Chondrocyte (in vitro differentiated cells): ENCODE measurements around the gene ILKAP. TPM values are rescaled to one million over a fixed set of nuclear protein-coding genes. Genes with fewer than 3 reads are reported as not detected.

Experiments
- DNase-seq: peaks from one replicate; pipeline ENCODE4 v3.0.0; 2021; ENCODE audit warnings: mixed read lengths, low spot score
- H3K27ac Mint-ChIP-seq: one replicate; pipeline ENCODE4 v1.8.0; 2021; ENCODE audit warnings: mild to moderate bottlenecking, moderate library complexity, mixed read lengths; ENCODE audit not compliant: unreplicated experiment
- H3K27me3 Mint-ChIP-seq: 2 replicates; pipeline ENCODE4 v1.8.0; 2021; ENCODE audit warnings: low read depth, mixed read lengths
- H3K36me3 Mint-ChIP-seq: 2 replicates; pipeline ENCODE4 v1.8.0; 2021; ENCODE audit warnings: low read depth, mixed read lengths
- H3K4me1 Mint-ChIP-seq: 2 replicates; pipeline ENCODE4 v1.8.0; 2021; ENCODE audit warnings: low read depth, mild to moderate bottlenecking, mixed read lengths
- H3K4me3 Mint-ChIP-seq: one replicate; pipeline ENCODE4 v1.8.0; 2021; ENCODE audit warnings: mild to moderate bottlenecking, moderate library complexity, mixed read lengths; ENCODE audit not compliant: unreplicated experiment
- H3K9me3 Mint-ChIP-seq: 2 replicates; pipeline ENCODE4 v1.8.0; 2021; ENCODE audit warnings: low read depth, mixed read lengths
- total RNA-seq: library from RNA; stranded (reverse); gene quantifications from 3 replicates; pipeline ENCODE4 v1.2.1, GENCODE V29; 2021
- TF ChIP-seq, protein P1 (sequence below): fragments of 200-600 bp; sonication (generic); IDR thresholded peaks from 2 replicates; pipeline ENCODE4 v1.5.0; 2021; ENCODE audit warnings: antibody characterized with exemption, mild to moderate bottlenecking, moderate library complexity

The ILKAP gene
- total RNA-seq, 1 donor from 2014 or later = 24.9 TPM

GRCh38 chr2:238169708-238170251 lies 33.7 kb downstream of the ILKAP start:
- H3K4me1 Mint-ChIP-seq = peaks cover 55% of the 10 kb centered on the region
- TF ChIP-seq, protein P1, sequence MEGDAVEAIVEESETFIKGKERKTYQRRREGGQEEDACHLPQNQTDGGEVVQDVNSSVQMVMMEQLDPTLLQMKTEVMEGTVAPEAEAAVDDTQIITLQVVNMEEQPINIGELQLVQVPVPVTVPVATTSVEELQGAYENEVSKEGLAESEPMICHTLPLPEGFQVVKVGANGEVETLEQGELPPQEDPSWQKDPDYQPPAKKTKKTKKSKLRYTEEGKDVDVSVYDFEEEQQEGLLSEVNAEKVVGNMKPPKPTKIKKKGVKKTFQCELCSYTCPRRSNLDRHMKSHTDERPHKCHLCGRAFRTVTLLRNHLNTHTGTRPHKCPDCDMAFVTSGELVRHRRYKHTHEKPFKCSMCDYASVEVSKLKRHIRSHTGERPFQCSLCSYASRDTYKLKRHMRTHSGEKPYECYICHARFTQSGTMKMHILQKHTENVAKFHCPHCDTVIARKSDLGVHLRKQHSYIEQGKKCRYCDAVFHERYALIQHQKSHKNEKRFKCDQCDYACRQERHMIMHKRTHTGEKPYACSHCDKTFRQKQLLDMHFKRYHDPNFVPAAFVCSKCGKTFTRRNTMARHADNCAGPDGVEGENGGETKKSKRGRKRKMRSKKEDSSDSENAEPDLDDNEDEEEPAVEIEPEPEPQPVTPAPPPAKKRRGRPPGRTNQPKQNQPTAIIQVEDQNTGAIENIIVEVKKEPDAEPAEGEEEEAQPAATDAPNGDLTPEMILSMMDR = no peak
- H3K27ac Mint-ChIP-seq = peak overlapping the region; percentile 99
- peak; percentile 38 for DNase-seq
- peaks cover 21% of the 10 kb centered on the region for H3K36me3 Mint-ChIP-seq
- no peaks in the 10 kb centered on the region for H3K27me3 Mint-ChIP-seq
- H3K4me3 Mint-ChIP-seq = peak overlapping the region; percentile 71
- H3K9me3 Mint-ChIP-seq = no peaks in the 10 kb centered on the region

DNA sequence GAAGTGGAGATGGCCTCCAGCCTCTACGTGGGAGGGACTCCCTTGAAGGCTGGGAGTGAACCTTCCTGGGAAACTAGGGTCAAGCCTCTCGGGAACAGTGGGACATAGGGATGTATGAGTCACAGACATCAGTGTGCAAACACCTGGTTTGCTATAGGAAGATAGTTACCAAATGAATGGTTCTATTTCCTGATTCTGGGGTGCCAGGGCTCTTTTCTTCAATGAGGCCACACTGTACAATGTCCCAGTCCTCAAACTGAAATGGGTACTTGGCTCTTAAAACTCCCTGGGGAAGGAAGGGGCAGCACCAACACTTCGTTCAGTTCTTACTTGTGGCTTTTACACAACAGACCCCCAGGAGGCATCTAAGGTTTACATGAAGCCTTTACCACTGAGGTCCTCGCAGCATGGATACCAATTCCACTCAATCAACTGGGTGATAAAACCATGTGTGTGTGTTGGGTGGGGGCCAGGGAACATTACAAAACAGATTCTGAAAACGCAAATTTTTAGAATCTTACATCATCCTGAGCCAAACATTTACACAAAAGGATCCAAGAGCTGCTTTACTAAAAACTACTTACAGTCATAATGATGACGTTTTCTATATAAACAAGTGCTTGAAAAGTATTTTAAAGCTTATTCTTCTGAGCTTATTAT lies 34.3 kb downstream of the ILKAP start:
- Mint-ChIP-seq H3K27me3 (no peaks in the 10 kb centered on the region), H3K4me3 (peak overlapping the region; percentile 71), H3K4me1 (peaks cover 57% of the 10 kb centered on the region), H3K27ac (peak overlapping the region; percentile 99), H3K36me3 (peaks cover 21% of the 10 kb centered on the region), H3K9me3 (no peaks in the 10 kb centered on the region)
- DNase-seq = no peak
- TF ChIP-seq, protein P1 = peak; percentile 17

GRCh38 chr2:238168196-238169047 lies 35.1 kb downstream of the ILKAP start:
- TF ChIP-seq, protein P1 = no peak
- no peak for DNase-seq
- Mint-ChIP-seq H3K9me3 (no peaks in the 10 kb centered on the region), H3K27ac (peak overlapping the region; percentile 99), H3K4me1 (peaks cover 57% of the 10 kb centered on the region), H3K27me3 (no peaks in the 10 kb centered on the region), H3K4me3 (peak overlapping the region; percentile 71), H3K36me3 (peaks cover 21% of the 10 kb centered on the region)

DNA sequence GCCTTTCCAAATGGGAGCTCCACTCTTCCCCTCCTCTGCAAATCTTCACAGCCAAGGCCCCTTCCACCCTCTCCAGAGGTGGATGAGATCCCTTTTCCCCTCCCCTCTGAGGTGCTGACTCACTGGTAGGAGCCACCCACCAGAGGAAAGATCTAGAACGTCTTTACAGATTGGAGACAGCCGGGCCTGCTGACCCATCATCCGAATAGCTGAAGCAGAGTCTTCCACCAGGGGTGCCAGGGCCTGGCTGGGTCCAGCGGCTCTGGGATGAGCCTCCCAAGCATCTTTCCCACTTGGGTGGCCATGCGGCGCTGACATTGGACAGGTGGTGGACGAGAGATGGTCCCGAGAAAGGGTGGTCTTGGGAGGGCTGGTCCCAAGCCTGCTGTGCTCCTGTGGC lies 35.7 kb downstream of the ILKAP start:
- TF ChIP-seq, protein P1 = no peak
- Mint-ChIP-seq H3K4me3 (no peak overlapping the region), H3K27me3 (no peaks in the 10 kb centered on the region), H3K27ac (peak overlapping the region; percentile 36), H3K4me1 (peaks cover 60% of the 10 kb centered on the region), H3K9me3 (no peaks in the 10 kb centered on the region), H3K36me3 (peaks cover 16% of the 10 kb centered on the region)
- DNase-seq = peak; percentile 90

DNA sequence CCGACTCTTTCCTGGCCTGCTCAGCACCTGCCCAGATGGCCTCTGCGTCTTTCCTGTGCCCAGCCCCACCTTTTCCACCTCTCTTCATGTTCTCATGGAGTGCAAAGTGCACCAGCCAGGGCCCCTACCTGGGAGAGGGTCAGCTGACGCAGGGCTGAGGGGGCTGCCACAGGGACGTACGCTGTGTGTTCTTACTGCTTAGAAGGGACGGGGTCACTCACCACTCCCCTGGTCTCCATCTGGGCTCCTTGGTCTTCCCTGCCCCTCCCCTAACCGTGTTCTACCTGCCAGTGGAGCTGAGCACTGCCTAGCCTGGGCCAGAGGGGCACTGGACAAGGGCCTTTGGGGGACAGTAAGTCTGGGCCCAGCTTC lies 36.2 kb downstream of the ILKAP start:
- Mint-ChIP-seq H3K4me3 (no peak overlapping the region), H3K4me1 (peaks cover 55% of the 10 kb centered on the region), H3K27ac (no peak overlapping the region), H3K9me3 (no peaks in the 10 kb centered on the region), H3K27me3 (no peaks in the 10 kb centered on the region), H3K36me3 (peaks cover 12% of the 10 kb centered on the region)
- DNase-seq = peak; percentile 56
- TF ChIP-seq, protein P1 = no peak
